ENCODE data around the gene COA4. TPM values are rescaled to one million over a fixed set of nuclear protein-coding genes. Genes with fewer than 3 reads are reported as not detected.

Gene COA4
- total RNA-seq, 1 donor from 2014 or later: 39.7 TPM

GRCh38 chr11:73838443-73839122, 38.1 kb downstream of the COA4 start:
- no peak for TF ChIP-seq CTCF (IDR thresholded peaks at IDR 0.05; ENCODE audit: partially characterized antibody, unreplicated experiment)
- Mint-ChIP-seq H3K36me3 (ENCODE audit: unreplicated experiment) (no peaks in the 10 kb centered on the region), H3K9me3 (ENCODE audit: unreplicated experiment) (no peaks in the 10 kb centered on the region), H3K27me3 (ENCODE audit: unreplicated experiment) (no peaks in the 10 kb centered on the region), H3K4me3 (ENCODE audit: unreplicated experiment) (no peak overlapping the region), H3K27ac (ENCODE audit: unreplicated experiment) (no peak overlapping the region), H3K4me1 (ENCODE audit: low read depth, unreplicated experiment) (no peaks in the 10 kb centered on the region)
- DNase-seq: no peak

- no peak for TF ChIP-seq CTCF (IDR thresholded peaks at IDR 0.05; ENCODE audit: partially characterized antibody, unreplicated experiment)
- Mint-ChIP-seq H3K27ac (ENCODE audit: unreplicated experiment) (no peak overlapping the region), H3K9me3 (ENCODE audit: unreplicated experiment) (peaks cover 2% of the 10 kb centered on the region), H3K36me3 (ENCODE audit: unreplicated experiment) (no peaks in the 10 kb centered on the region), H3K4me1 (ENCODE audit: low read depth, unreplicated experiment) (no peaks in the 10 kb centered on the region), H3K27me3 (ENCODE audit: unreplicated experiment) (no peaks in the 10 kb centered on the region), H3K4me3 (ENCODE audit: unreplicated experiment) (no peak overlapping the region)
- DNase-seq: no peak
These were observed 43.6 kb downstream of the COA4 start for GRCh38 chr11:73833067-73833466.

GRCh38 chr11:73830261-73830660, 46.4 kb downstream of the COA4 start:
- TF ChIP-seq CTCF (IDR thresholded peaks at IDR 0.05; ENCODE audit: partially characterized antibody, unreplicated experiment): no peak
- Mint-ChIP-seq H3K4me3 (ENCODE audit: unreplicated experiment) (no peak overlapping the region), H3K27ac (ENCODE audit: unreplicated experiment) (no peak overlapping the region), H3K4me1 (ENCODE audit: low read depth, unreplicated experiment) (no peaks in the 10 kb centered on the region), H3K27me3 (ENCODE audit: unreplicated experiment) (no peaks in the 10 kb centered on the region), H3K9me3 (ENCODE audit: unreplicated experiment) (peaks cover 2% of the 10 kb centered on the region), H3K36me3 (ENCODE audit: unreplicated experiment) (no peaks in the 10 kb centered on the region)
- no peak for DNase-seq

Other genes with a start within 250 kb of the COA4 start
- gene PLEKHB1, start 230.3 kb downstream of the COA4 start, total RNA-seq (ENCODE audit: unreplicated experiment): 4.8 TPM
- 222 TPM for gene RAB6A, start 115.8 kb downstream of the COA4 start, total RNA-seq (ENCODE audit: unreplicated experiment)
- 30.5 TPM for gene MRPL48, start 89.0 kb downstream of the COA4 start, total RNA-seq (ENCODE audit: unreplicated experiment)
- 24.6 TPM for gene PAAF1, start 153 bp upstream of the COA4 start, total RNA-seq (ENCODE audit: unreplicated experiment)
- not detected for gene DNAJB13, start 74.2 kb upstream of the COA4 start, total RNA-seq (ENCODE audit: unreplicated experiment)
- 91.1 TPM for gene UCP2, start 106.0 kb upstream of the COA4 start, total RNA-seq (ENCODE audit: unreplicated experiment)
- 7.6 TPM for gene UCP3, start 132.2 kb upstream of the COA4 start, total RNA-seq (ENCODE audit: unreplicated experiment)